IMR-90 (cell line): ENCODE measurements around the gene CEP135. TPM values are rescaled to one million over a fixed set of nuclear protein-coding genes. Genes with fewer than 3 reads are reported as not detected.

Experiments
- ATAC-seq: fragments of 200-7000 bp; cut with Tn5 transposase; 2 replicates; pipeline ENCODE4 v1.9.1; 2020; ENCODE audit warnings: low read depth, mild to moderate bottlenecking, moderate library complexity
- BruUV-seq: library from RNA; stranded (reverse); fragments of 400-500 nt; replicated peaks from 2 replicates; lab custom pipeline; 2021; lab: Mats Ljungman, UMichigan
- CTCF ChIA-PET: fragments of 300-600 bp; formaldehyde crosslinking; extraction: SDS; loops from one replicate; lab custom pipeline; 2021; ENCODE audit warnings: antibody characterized with exemption; lab: Yijun Ruan, JAX
- POLR2A ChIA-PET: fragments of 300-600 bp; sonication (Branson Sonifier 250); formaldehyde crosslinking; loops from one replicate; lab custom pipeline; 2022; ENCODE audit warnings: antibody characterized with exemption; ENCODE audit not compliant: unreplicated experiment; lab: Charles Lee
- DNase-seq: peaks from one replicate; pipeline ENCODE4 v3.0.0; 2013
- H2AFZ ChIP-seq: replicated peaks from 2 replicates; pipeline ENCODE3; 2013; ENCODE audit warnings: low read length, mild to moderate bottlenecking; ENCODE audit not compliant: poor library complexity
- H2AK5ac ChIP-seq: 2 replicates; pipeline ENCODE4 v1.6.1; 2013; ENCODE audit warnings: low read depth, low read length, inconsistent platforms
- H2AK9ac ChIP-seq: replicated peaks from 2 replicates; pipeline ENCODE3; 2013; ENCODE audit warnings: mild to moderate bottlenecking, low read depth, low read length, moderate library complexity; ENCODE audit not compliant: poor library complexity
- H2BK120ac ChIP-seq: 2 replicates; pipeline ENCODE4 v1.6.1; 2013; ENCODE audit warnings: low read depth, low read length, inconsistent platforms
- H2BK15ac ChIP-seq: 3 replicates; pipeline ENCODE4 v1.6.1; 2013; ENCODE audit warnings: low read depth, low read length, inconsistent platforms
- H2BK20ac ChIP-seq: 2 replicates; pipeline ENCODE4 v1.6.1; 2013; ENCODE audit warnings: low read depth, mild to moderate bottlenecking, inconsistent platforms, low read length, moderate library complexity
- H2BK5ac ChIP-seq: 2 replicates; pipeline ENCODE4 v1.6.1; 2013; ENCODE audit warnings: mild to moderate bottlenecking, low read depth, low read length, inconsistent platforms; ENCODE audit not compliant: poor library complexity, severe bottlenecking
- H3K14ac ChIP-seq: replicated peaks from 2 replicates; pipeline ENCODE4 v1.6.1; 2013; ENCODE audit warnings: low read depth, low read length, inconsistent platforms
- H3K18ac ChIP-seq: 2 replicates; pipeline ENCODE4 v1.6.1; 2013; ENCODE audit warnings: low read depth, low read length, control low read depth
- H3K23ac ChIP-seq: 2 replicates; pipeline ENCODE4 v1.6.1; 2013; ENCODE audit warnings: low read depth, low read length, inconsistent platforms
- H3K27ac ChIP-seq: 2 replicates; pipeline ENCODE4 v1.5.1; 2013; ENCODE audit warnings: mild to moderate bottlenecking, control low read depth, low read length; ENCODE audit not compliant: insufficient read depth
- H3K27me3 ChIP-seq: 2 replicates; pipeline ENCODE4 v1.6.1; 2013; ENCODE audit warnings: low read length; ENCODE audit not compliant: control insufficient read depth, insufficient read depth
- H3K36me3 ChIP-seq: 2 replicates; pipeline ENCODE4 v1.6.1; 2013; ENCODE audit warnings: low read length, mixed read lengths; ENCODE audit not compliant: control insufficient read depth, insufficient read depth
- H3K4ac ChIP-seq: 2 replicates; pipeline ENCODE4 v1.6.1; 2013; ENCODE audit warnings: low read depth, low read length, inconsistent platforms
- H3K4me1 ChIP-seq: 2 replicates; pipeline ENCODE4 v1.6.1; 2013; ENCODE audit warnings: low read length, mixed read lengths; ENCODE audit not compliant: control insufficient read depth, insufficient read depth
- H3K4me2 ChIP-seq: 2 replicates; pipeline ENCODE4 v1.6.1; 2013; ENCODE audit warnings: low read depth, mild to moderate bottlenecking, control low read depth, low read length, moderate library complexity
- H3K4me3 ChIP-seq: 2 replicates; pipeline ENCODE4 v1.5.1; 2013; ENCODE audit warnings: low read depth, mild to moderate bottlenecking, control low read depth, low read length, moderate library complexity; ENCODE audit not compliant: insufficient read depth
- H3K56ac ChIP-seq: 2 replicates; pipeline ENCODE4 v1.6.1; 2013; ENCODE audit warnings: low read length, inconsistent platforms; ENCODE audit not compliant: insufficient read depth; ENCODE audit errors: extremely low read depth
- H3K79me1 ChIP-seq, 2 experiments: 2 replicates each; pipeline ENCODE4 v1.6.1; 2013; ENCODE audit warnings: low read length in 2 of 2, inconsistent platforms in 1 of 2, low read depth in 1 of 2
- H3K9ac ChIP-seq: 2 replicates; pipeline ENCODE4 v1.6.1; 2013; ENCODE audit warnings: low read depth, low read length, control low read depth
- H3K9me1 ChIP-seq: 2 replicates; pipeline ENCODE4 v1.6.1; 2013; ENCODE audit warnings: low read length, inconsistent platforms; ENCODE audit not compliant: insufficient read depth
- H3K9me3 ChIP-seq: 2 replicates; pipeline ENCODE4 v1.6.1; 2013; ENCODE audit warnings: low read length; ENCODE audit not compliant: control insufficient read depth, insufficient read depth
- H4K20me1 ChIP-seq: 2 replicates; pipeline ENCODE4 v1.6.1; 2013; ENCODE audit warnings: low read length, inconsistent platforms; ENCODE audit not compliant: insufficient read depth
- H4K5ac ChIP-seq: 2 replicates; pipeline ENCODE4 v1.6.1; 2013; ENCODE audit warnings: mild to moderate bottlenecking, low read depth, low read length, control low read depth
- H4K8ac ChIP-seq, 2 experiments: 2 replicates each; pipeline ENCODE4 v1.6.1; 2013; ENCODE audit warnings: low read depth in 2 of 2, low read length in 2 of 2, control low read depth in 1 of 2, inconsistent platforms in 1 of 2
- H4K91ac ChIP-seq: 2 replicates; pipeline ENCODE4 v1.6.1; 2013; ENCODE audit warnings: low read depth, low read length, inconsistent platforms; ENCODE audit not compliant: insufficient read depth
- NFE2L2 ChIP-seq: fragments of 150-350 bp; IDR thresholded peaks from 2 replicates; pipeline ENCODE4 v1.6.1; 2016; ENCODE audit warnings: low read depth, mild to moderate bottlenecking, low read length
- RFX5 ChIP-seq: IDR thresholded peaks from 2 replicates; pipeline ENCODE4 v1.8.0; 2012; ENCODE audit warnings: low read depth, mild to moderate bottlenecking, low read length, moderate library complexity
- dilution Hi-C: fragments of 300-500 bp; cut with HindIII; formaldehyde crosslinking; loops from one replicate; pipeline ENCODE4 v1.14.3; 2018; ENCODE audit warnings: low sequenced_read_pairs; ENCODE audit not compliant: unreplicated experiment
- in situ Hi-C: fragments of 300-500 bp; cut with MboI; formaldehyde crosslinking; loops from 3 replicates; pipeline ENCODE4 v1.14.3; 2019; ENCODE audit warnings: low sequenced_read_pairs, inconsistent platforms, mixed read lengths
- intact Hi-C: fragments of 100-400 bp; cut with micrococcal nuclease; formaldehyde crosslinking; loops from 2 replicates; pipeline ENCODE4 v1.10.0; 2022
- polyA plus RNA-seq, 3 experiments: library from polyadenylated mRNA; depleted of rRNA; stranded (reverse); fragments of >200 nt; gene quantifications; 2 replicates each; pipeline ENCODE4 v1.2.3, GENCODE V29; 2012; ENCODE audit warnings: low replicate concordance in 1 of 3
- total RNA-seq: library from RNA; depleted of rRNA; stranded (reverse); fragments of >200 nt; gene quantifications from 2 replicates; pipeline ENCODE4 v1.2.3, GENCODE V29; 2012

CEP135 gene
- total and polyA plus RNA-seq, 2 of the 4 experiments (the other 2 are of a cell fraction) = 2.7 to 3.2 TPM

DNA sequence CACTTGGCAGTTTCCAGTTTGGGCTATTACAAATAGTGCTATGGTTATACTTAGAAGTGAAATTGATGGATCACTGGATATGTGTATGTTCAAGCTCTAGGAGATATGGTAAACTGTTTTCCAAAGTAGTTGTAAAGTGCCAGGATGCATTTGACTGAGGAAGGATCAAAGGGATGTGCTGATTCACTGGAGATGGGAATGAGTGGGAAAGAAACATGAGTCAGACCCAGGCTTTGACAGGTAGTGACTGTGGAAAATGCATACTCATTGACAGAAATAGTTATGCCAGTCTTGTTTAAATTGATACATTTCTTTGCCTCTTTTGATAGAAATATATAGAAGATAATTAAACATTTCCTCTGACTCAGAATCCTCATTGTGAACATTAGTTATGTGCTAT is 77.9 kb downstream of the CEP135 start:
- Histone ChIP-seq H3K27ac (no peak overlapping the region), H2BK5ac (no peak overlapping the region), H3K23ac (no peak overlapping the region), H3K9ac (no peak overlapping the region), H4K5ac (no peak overlapping the region), H4K20me1 (no peaks in the 10 kb centered on the region), H4K8ac (no peak overlapping the region), H3K4ac (no peak overlapping the region), H2AK9ac (no peak overlapping the region), H3K9me1 (no peaks in the 10 kb centered on the region), H2BK20ac (no peak overlapping the region), H2BK120ac (no peak overlapping the region), H3K4me1 (no peaks in the 10 kb centered on the region), H3K79me1 (no peaks in the 10 kb centered on the region), H3K56ac (no peak overlapping the region), H3K4me3 (no peak overlapping the region), H2AK5ac (no peak overlapping the region), H3K4me2 (no peak overlapping the region), H3K14ac (no peak overlapping the region), H3K36me3 (peaks cover 14% of the 10 kb centered on the region), H2AFZ (no peak overlapping the region), H3K18ac (no peak overlapping the region), H2BK15ac (no peak overlapping the region), H4K91ac (no peak overlapping the region), H3K27me3 (no peaks in the 10 kb centered on the region), H3K9me3 (no peaks in the 10 kb centered on the region)
- peak; percentile 37 for ATAC-seq
- in situ Hi-C loops = no loop called here
- no TSS peak for BruUV-seq
- ChIA-PET POLR2A (no interaction called here), CTCF (no interaction called here)
- peak; percentile 53 for DNase-seq
- intact Hi-C loops = no loop called here
- dilution Hi-C loops = no loop called here
- TF ChIP-seq RFX5 = no peak
- TF ChIP-seq NFE2L2 = 0 out of 2 replicates have a peak, but pooled peaks have one; percentile 14
